ENCODE measurements around the gene CCDC88C. TPM values are rescaled to one million over a fixed set of nuclear protein-coding genes. Genes with fewer than 3 reads are reported as not detected.

Gene CCDC88C
- total and polyA plus RNA-seq, 12 donors: 1.5 to 6.5 (median 3.4) TPM

- H3K27me3 ChIP-seq: no peaks in the 10 kb centered on the region
- H3K27ac ChIP-seq: peak overlapping the region in 1 of 5 donors; percentile 68
- peaks cover 6 to 24% of the 10 kb centered on the region in 2 donors for H3K4me1 ChIP-seq (replicated peaks in 1 of 2)
- TF ChIP-seq, protein P1, sequence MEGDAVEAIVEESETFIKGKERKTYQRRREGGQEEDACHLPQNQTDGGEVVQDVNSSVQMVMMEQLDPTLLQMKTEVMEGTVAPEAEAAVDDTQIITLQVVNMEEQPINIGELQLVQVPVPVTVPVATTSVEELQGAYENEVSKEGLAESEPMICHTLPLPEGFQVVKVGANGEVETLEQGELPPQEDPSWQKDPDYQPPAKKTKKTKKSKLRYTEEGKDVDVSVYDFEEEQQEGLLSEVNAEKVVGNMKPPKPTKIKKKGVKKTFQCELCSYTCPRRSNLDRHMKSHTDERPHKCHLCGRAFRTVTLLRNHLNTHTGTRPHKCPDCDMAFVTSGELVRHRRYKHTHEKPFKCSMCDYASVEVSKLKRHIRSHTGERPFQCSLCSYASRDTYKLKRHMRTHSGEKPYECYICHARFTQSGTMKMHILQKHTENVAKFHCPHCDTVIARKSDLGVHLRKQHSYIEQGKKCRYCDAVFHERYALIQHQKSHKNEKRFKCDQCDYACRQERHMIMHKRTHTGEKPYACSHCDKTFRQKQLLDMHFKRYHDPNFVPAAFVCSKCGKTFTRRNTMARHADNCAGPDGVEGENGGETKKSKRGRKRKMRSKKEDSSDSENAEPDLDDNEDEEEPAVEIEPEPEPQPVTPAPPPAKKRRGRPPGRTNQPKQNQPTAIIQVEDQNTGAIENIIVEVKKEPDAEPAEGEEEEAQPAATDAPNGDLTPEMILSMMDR (IDR thresholded peaks at IDR 0.05): no peak
- peak in 1 of 2 donors; percentile 40 for TF ChIP-seq POLR2A (IDR thresholded peaks at IDR 0.05)
- no peaks in the 10 kb centered on the region for H3K9me3 ChIP-seq (replicated peaks in 1 of 3)
- peak overlapping the region in 2 of 4 donors; percentile 43 to 79 for H3K4me3 ChIP-seq
- 0 to 29% (median 3%) methylated on average over 4 to 95 of the region's 95 CpGs for WGBS, 4 donors
- no peaks in the 10 kb centered on the region for H3K36me3 ChIP-seq (replicated peaks in 1 of 2)
- intact Hi-C loops (cut with DNase I): no loop called here
- DNase-seq: peak in 3 of 7 donors; percentile 26 to 55 (median 27)
Measured at GRCh38 chr14:91252871-91253794, 164.5 kb downstream of the CCDC88C start.

DNA sequence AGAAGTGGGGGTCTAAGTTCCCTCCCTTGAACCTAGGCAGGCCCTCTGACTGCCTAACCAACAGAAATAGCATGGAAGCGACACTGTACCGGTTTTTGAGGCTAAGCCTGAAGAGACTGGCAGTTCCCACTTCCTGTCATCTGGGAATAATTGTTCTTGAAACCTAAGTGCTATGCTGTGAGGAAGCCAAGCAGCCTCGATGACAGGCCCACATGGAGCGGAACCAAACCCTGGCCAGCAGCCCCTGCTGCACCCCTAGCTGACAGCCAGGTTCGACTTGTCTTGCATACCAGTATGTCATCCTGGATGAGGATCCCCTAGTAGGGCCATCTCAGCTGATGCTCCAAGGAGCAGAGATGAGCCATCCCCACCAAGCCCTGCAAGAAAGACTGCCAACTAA, 166.7 kb downstream of the CCDC88C start:
- DNase-seq: no peak
- intact Hi-C loops (cut with DNase I): no loop called here
- Histone ChIP-seq H3K9me3 (replicated peaks in 1 of 3) (no peaks in the 10 kb centered on the region), H3K27me3 (no peaks in the 10 kb centered on the region), H3K36me3 (replicated peaks in 1 of 2) (no peaks in the 10 kb centered on the region), H3K4me1 (replicated peaks in 1 of 2) (peaks cover 6 to 17% of the 10 kb centered on the region in 2 donors), H3K4me3 (no peak overlapping the region), H3K27ac (no peak overlapping the region)
- TF ChIP-seq POLR2A (IDR thresholded peaks at IDR 0.05): no peak
- TF ChIP-seq, protein P1 (IDR thresholded peaks at IDR 0.05): no peak
- WGBS, 4 donors: 57 to 78% (median 74%) methylated on average over 2 to 5 of the region's 5 CpGs

DNA sequence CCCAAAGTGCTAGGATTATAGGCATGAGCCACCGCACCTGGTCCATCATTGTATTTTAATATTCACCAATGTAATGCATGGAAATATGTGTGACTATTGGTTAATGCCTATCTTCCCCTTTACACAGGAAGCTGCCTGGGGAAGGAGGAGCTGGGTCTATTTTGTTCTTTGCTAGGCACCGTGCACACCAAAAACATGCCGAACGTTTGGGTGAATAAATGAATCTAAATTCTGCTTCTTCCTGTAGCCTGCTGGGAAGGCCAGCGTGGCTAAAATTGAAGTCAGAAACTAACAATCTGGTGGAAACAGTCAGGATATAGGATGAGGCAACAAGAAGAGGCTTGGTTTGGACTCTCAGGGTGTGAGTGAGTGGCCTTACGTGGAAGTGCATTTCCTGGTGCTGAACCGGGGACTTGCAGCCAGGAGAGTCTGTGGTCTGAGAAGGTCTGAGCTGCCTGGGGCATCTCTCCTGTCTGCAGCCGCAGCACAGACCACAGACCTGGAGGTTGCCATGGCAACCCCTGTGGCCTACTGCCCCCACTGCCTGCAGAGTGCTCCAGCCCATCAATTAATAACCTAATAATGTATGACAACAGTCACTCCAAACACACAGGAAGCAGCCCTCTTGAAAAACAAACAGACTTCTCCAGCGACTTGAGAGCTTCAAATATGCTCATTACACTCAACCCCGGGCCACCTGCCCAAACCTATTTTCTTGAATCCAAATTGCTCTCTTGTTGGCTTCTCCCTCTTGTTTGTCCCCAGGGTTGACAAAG, 167.6 kb downstream of the CCDC88C start:
- DNase-seq: peak in 2 of 7 donors; percentile 35 to 85
- Histone ChIP-seq H3K27ac (no peak overlapping the region), H3K27me3 (no peaks in the 10 kb centered on the region), H3K36me3 (replicated peaks in 1 of 2) (no peaks in the 10 kb centered on the region), H3K9me3 (replicated peaks in 1 of 3) (no peaks in the 10 kb centered on the region), H3K4me3 (no peak overlapping the region), H3K4me1 (replicated peaks in 1 of 2) (peaks cover 6 to 17% of the 10 kb centered on the region in 2 donors)
- TF ChIP-seq, protein P1 (IDR thresholded peaks at IDR 0.05): peak in 1 of 6 experiments; percentile 13
- no peak for TF ChIP-seq POLR2A (IDR thresholded peaks at IDR 0.05)
- intact Hi-C loops (cut with DNase I): no loop called here
- WGBS, 4 donors: 62 to 75% (median 70%) methylated on average over 10 of the region's 10 CpGs
